H9 (cell line): ENCODE results near the gene CTPS2. TPM values are rescaled to one million over a fixed set of nuclear protein-coding genes. Genes with fewer than 3 reads are reported as not detected.

ENCODE experiments used
- DNase-seq: peaks from one replicate; pipeline ENCODE4 v3.0.0-alpha.2; 2017
- H2AFZ ChIP-seq: one replicate; pipeline ENCODE4 v1.6.1; 2013; ENCODE audit warnings: mild to moderate bottlenecking, low read length, control low read depth, moderate library complexity
- H2AK5ac ChIP-seq: 2 replicates; pipeline ENCODE4 v1.6.1; 2013; ENCODE audit warnings: low read length, control low read depth, mixed read lengths; ENCODE audit not compliant: insufficient read length
- H2BK120ac ChIP-seq: one replicate; pipeline ENCODE4 v1.6.1; 2013; ENCODE audit warnings: low read depth, mild to moderate bottlenecking, low read length, control low read depth, inconsistent platforms; ENCODE audit not compliant: poor library complexity, severe bottlenecking
- H2BK12ac ChIP-seq: 2 replicates; pipeline ENCODE4 v1.6.1; 2013; ENCODE audit warnings: low read length, control low read depth, mixed read lengths, low read depth; ENCODE audit not compliant: insufficient read length
- H2BK15ac ChIP-seq: 2 replicates; pipeline ENCODE4 v1.6.1; 2013; ENCODE audit warnings: low read depth, low read length, control low read depth
- H2BK20ac ChIP-seq: one replicate; pipeline ENCODE4 v1.6.1; 2013; ENCODE audit warnings: low read depth, mild to moderate bottlenecking, low read length, control low read depth, inconsistent platforms; ENCODE audit not compliant: poor library complexity, severe bottlenecking
- H2BK5ac ChIP-seq: 2 replicates; pipeline ENCODE4 v1.6.1; 2013; ENCODE audit warnings: low read length, control low read depth, mixed read lengths; ENCODE audit not compliant: insufficient read length
- H3K14ac ChIP-seq: 2 replicates; pipeline ENCODE4 v1.6.1; 2013; ENCODE audit warnings: low read length, control low read depth; ENCODE audit not compliant: insufficient read depth
- H3K18ac ChIP-seq: 2 replicates; pipeline ENCODE4 v1.6.1; 2013; ENCODE audit warnings: low read depth, mild to moderate bottlenecking, mixed read lengths, low read length, control low read depth; ENCODE audit not compliant: insufficient read length
- H3K23ac ChIP-seq: 2 replicates; pipeline ENCODE4 v1.6.1; 2013; ENCODE audit warnings: low read length, control low read depth, mixed read lengths, low read depth; ENCODE audit not compliant: insufficient read length
- H3K23me2 ChIP-seq: 2 replicates; pipeline ENCODE4 v1.6.1; 2013; ENCODE audit warnings: low read depth, mild to moderate bottlenecking, mixed read lengths, low read length, control low read depth; ENCODE audit not compliant: insufficient read length, poor library complexity, severe bottlenecking
- H3K27ac ChIP-seq: 2 replicates; pipeline ENCODE4 v1.5.1; 2013; ENCODE audit warnings: low read length, control low read depth, mixed read lengths, low read depth; ENCODE audit not compliant: insufficient read length
- H3K27me3 ChIP-seq: 2 replicates; pipeline ENCODE4 v1.6.1; 2013; ENCODE audit warnings: low read length, control low read depth, inconsistent platforms; ENCODE audit not compliant: insufficient read depth
- H3K4ac ChIP-seq: 2 replicates; pipeline ENCODE4 v1.6.1; 2013; ENCODE audit warnings: low read depth, mild to moderate bottlenecking, control low read depth, inconsistent platforms, low read length, moderate library complexity
- H3K4me1 ChIP-seq: 2 replicates; pipeline ENCODE4 v1.6.1; 2013; ENCODE audit warnings: low read length, control low read depth, inconsistent platforms; ENCODE audit not compliant: insufficient read depth
- H3K4me2 ChIP-seq: 2 replicates; pipeline ENCODE4 v1.6.1; 2013; ENCODE audit warnings: low read length, control low read depth, mixed read lengths; ENCODE audit not compliant: insufficient read length, insufficient read depth
- H3K56ac ChIP-seq: 2 replicates; pipeline ENCODE4 v1.6.1; 2013; ENCODE audit warnings: low read depth, mild to moderate bottlenecking, mixed read lengths, low read length, control low read depth; ENCODE audit not compliant: insufficient read length
- H3K79me1 ChIP-seq: 2 replicates; pipeline ENCODE4 v1.6.1; 2013; ENCODE audit warnings: low read depth, mild to moderate bottlenecking, moderate library complexity, low read length, control low read depth, inconsistent platforms; ENCODE audit not compliant: insufficient read depth, poor library complexity, severe bottlenecking
- H3K79me2 ChIP-seq: 2 replicates; pipeline ENCODE4 v1.6.1; 2013; ENCODE audit warnings: low read length, control low read depth, inconsistent platforms; ENCODE audit not compliant: insufficient read depth
- H3K9ac ChIP-seq: 2 replicates; pipeline ENCODE4 v1.6.1; 2013; ENCODE audit warnings: low read length, control low read depth, mixed read lengths; ENCODE audit not compliant: insufficient read length; ENCODE audit errors: extremely low read depth
- H3K9me3 ChIP-seq: one replicate; pipeline ENCODE4 v1.6.1; 2013; ENCODE audit warnings: low read depth, low read length, inconsistent platforms; ENCODE audit not compliant: control insufficient read depth
- H3T11ph ChIP-seq: one replicate; pipeline ENCODE4 v1.6.1; 2013; ENCODE audit warnings: mild to moderate bottlenecking, low read length, control low read depth, inconsistent platforms
- H4K20me1 ChIP-seq: one replicate; pipeline ENCODE4 v1.6.1; 2013; ENCODE audit not compliant: control insufficient read depth, insufficient read length, insufficient read depth
- H4K5ac ChIP-seq: 2 replicates; pipeline ENCODE4 v1.6.1; 2013; ENCODE audit warnings: low read depth, mild to moderate bottlenecking, mixed read lengths, low read length, control low read depth; ENCODE audit not compliant: insufficient read length
- H4K8ac ChIP-seq: replicated peaks from 2 replicates; pipeline ENCODE4 v1.6.1; 2013; ENCODE audit warnings: low read length, control low read depth, mixed read lengths, low read depth; ENCODE audit not compliant: insufficient read length
- H4K91ac ChIP-seq: 2 replicates; pipeline ENCODE4 v1.6.1; 2013; ENCODE audit warnings: low read depth, mild to moderate bottlenecking, moderate library complexity, mixed read lengths, low read length, control low read depth; ENCODE audit not compliant: insufficient read length
- H3K27ac Mint-ChIP-seq, 3 experiments: 2 replicates in 2 of 3; 3 replicates in 1 of 3; pipeline ENCODE4 v1.8.0; 2020 to 2021; ENCODE audit warnings: mixed read lengths in 3 of 3, mild to moderate bottlenecking in 1 of 3, moderate library complexity in 1 of 3
- H3K27me3 Mint-ChIP-seq: 2 replicates; pipeline ENCODE4 v1.8.0; 2021; ENCODE audit warnings: low read depth, mild to moderate bottlenecking, moderate library complexity, mixed read lengths
- H3K36me3 Mint-ChIP-seq, 3 experiments: 2 replicates in 2 of 3; 3 replicates in 1 of 3; pipeline ENCODE4 v1.8.0; 2020 to 2021; ENCODE audit warnings: low read depth in 3 of 3, mixed read lengths in 3 of 3; ENCODE audit not compliant: insufficient read depth in 1 of 3
- H3K4me1 Mint-ChIP-seq, 2 experiments: 2 replicates each; pipeline ENCODE4 v1.8.0; 2020; ENCODE audit warnings: mixed read lengths in 2 of 2
- H3K4me3 Mint-ChIP-seq, 2 experiments: 2 replicates in 1 of 2; 3 replicates in 1 of 2; pipeline ENCODE4 v1.8.0; 2020 to 2021; ENCODE audit warnings: mild to moderate bottlenecking in 2 of 2, mixed read lengths in 2 of 2, moderate library complexity in 1 of 2
- H3K9me3 Mint-ChIP-seq, 2 experiments: 2 replicates in 1 of 2; 3 replicates in 1 of 2; pipeline ENCODE4 v1.8.0; 2020; ENCODE audit warnings: mild to moderate bottlenecking in 2 of 2, mixed read lengths in 2 of 2, moderate library complexity in 1 of 2
- WGBS: extraction: QIAGEN DNeasy Blood & Tissue Kit; methylation state at CpG from one replicate; pipeline ENCODE4 v1.1.7; 2013; ENCODE audit warnings: missing lambda C conversion rate, low lambda C conversion rate, mixed read lengths; ENCODE audit not compliant: insufficient read length; ENCODE audit errors: extremely low coverage; 5-methylcytosine and 5-hydroxymethylcytosine counted together
- total RNA-seq: library from RNA; stranded (reverse); gene quantifications from 2 replicates; pipeline ENCODE4 v1.2.1, GENCODE V29; 2021
- TF ChIP-seq, protein P1 (sequence below): fragments of 200-600 bp; sonication (generic); conservative IDR thresholded peaks from 3 replicates; pipeline ENCODE4 v1.8.0; 2021; ENCODE audit warnings: antibody characterized with exemption, mild to moderate bottlenecking

The CTPS2 gene
- total RNA-seq, 1 experiment from 2014 or later, result 69.7 TPM

DNA sequence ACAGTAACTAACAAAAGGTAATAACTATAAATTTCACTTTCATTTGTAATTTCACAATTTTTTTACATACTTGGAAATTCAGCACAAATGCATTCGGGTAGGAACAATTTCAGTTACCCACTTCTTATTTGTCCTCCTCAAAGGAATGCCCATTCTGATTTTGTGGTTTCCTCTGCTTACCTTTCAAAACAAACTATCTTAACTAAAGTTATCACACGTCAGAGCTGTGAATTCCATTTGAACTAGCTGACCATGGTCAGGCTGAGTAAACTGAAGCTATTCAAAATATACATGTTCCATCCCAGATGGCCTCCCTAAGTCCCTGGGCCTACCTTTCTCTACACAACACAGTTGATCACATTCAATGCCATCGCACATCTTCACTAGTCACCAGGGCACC lies 4.5 kb downstream of the CTPS2 start:
- Histone ChIP-seq H4K5ac (no peak overlapping the region), H2BK15ac (no peak overlapping the region), H3K23ac (no peak overlapping the region), H2BK120ac (no peak overlapping the region), H2BK5ac (no peak overlapping the region), H3K14ac (no peak overlapping the region), H3K18ac (no peak overlapping the region), H2BK20ac (no peak overlapping the region), H4K91ac (no peak overlapping the region), H2AK5ac (no peak overlapping the region), H3K4ac (no peak overlapping the region), H4K8ac (no peak overlapping the region), H3K4me1 (no peaks in the 10 kb centered on the region; the same call in 1 of the 2 replicates), H3K9ac (no peak overlapping the region), H3K23me2 (peaks cover 14% of the 10 kb centered on the region), H3T11ph (no peak overlapping the region), H3K9me3 (no peaks in the 10 kb centered on the region), H3K79me1 (peaks cover 5% of the 10 kb centered on the region), H4K20me1 (no peaks in the 10 kb centered on the region), H3K4me2 (no peak overlapping the region), H3K56ac (no peak overlapping the region), H2AFZ (no peak overlapping the region), H3K27ac (no peak overlapping the region), H3K79me2 (peaks cover 6% of the 10 kb centered on the region; the same call in 1 of the 2 replicates), H3K27me3 (no peaks in the 10 kb centered on the region), H2BK12ac (no peak overlapping the region)
- no peak overlapping the region for H3K4me3 Mint-ChIP-seq
- no peak overlapping the region for H3K27ac Mint-ChIP-seq
- TF ChIP-seq, protein P1, sequence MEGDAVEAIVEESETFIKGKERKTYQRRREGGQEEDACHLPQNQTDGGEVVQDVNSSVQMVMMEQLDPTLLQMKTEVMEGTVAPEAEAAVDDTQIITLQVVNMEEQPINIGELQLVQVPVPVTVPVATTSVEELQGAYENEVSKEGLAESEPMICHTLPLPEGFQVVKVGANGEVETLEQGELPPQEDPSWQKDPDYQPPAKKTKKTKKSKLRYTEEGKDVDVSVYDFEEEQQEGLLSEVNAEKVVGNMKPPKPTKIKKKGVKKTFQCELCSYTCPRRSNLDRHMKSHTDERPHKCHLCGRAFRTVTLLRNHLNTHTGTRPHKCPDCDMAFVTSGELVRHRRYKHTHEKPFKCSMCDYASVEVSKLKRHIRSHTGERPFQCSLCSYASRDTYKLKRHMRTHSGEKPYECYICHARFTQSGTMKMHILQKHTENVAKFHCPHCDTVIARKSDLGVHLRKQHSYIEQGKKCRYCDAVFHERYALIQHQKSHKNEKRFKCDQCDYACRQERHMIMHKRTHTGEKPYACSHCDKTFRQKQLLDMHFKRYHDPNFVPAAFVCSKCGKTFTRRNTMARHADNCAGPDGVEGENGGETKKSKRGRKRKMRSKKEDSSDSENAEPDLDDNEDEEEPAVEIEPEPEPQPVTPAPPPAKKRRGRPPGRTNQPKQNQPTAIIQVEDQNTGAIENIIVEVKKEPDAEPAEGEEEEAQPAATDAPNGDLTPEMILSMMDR, result no peak
- no CpG with 5 or more reads among the region's 3 CpGs for WGBS
- H3K4me1 Mint-ChIP-seq, result peaks cover 17 to 21% of the 10 kb centered on the region in 2 experiments
- peaks cover 27 to 62% (median 56%) of the 10 kb centered on the region in 3 experiments; a peak in 6 of 7 replicates for H3K36me3 Mint-ChIP-seq
- no peaks in the 10 kb centered on the region for H3K9me3 Mint-ChIP-seq
- no peak for DNase-seq
- H3K27me3 Mint-ChIP-seq, result no peaks in the 10 kb centered on the region
